H1 (cell line): Measurements from ENCODE around the gene PDZD4. TPM values are rescaled to one million over a fixed set of nuclear protein-coding genes. Genes with fewer than 3 reads are reported as not detected.
A peak's percentile ranks its signal among the peaks of the same experiment; 100 is the strongest.

Experiments used
- CTCF ChIA-PET: fragments of 300-600 bp; sonication (Branson Sonifier 250); formaldehyde crosslinking; loops from one replicate; lab custom pipeline; 2021; ENCODE audit not compliant: partially characterized antibody; lab: Charles Lee
- POLR2A ChIA-PET: fragments of 300-600 bp; sonication (Branson Sonifier 250); formaldehyde crosslinking; loops from one replicate; lab custom pipeline; 2021; ENCODE audit warnings: inconsistent platforms; ENCODE audit not compliant: partially characterized antibody; lab: Charles Lee
- DNase-seq, 2 experiments: peaks; one replicate each; pipeline versions ENCODE4 v3.0.0 to v3.0.0-alpha.2; 2010 to 2022; ENCODE audit warnings: low spot score in 2 of 2, low read depth in 1 of 2, mixed read lengths in 1 of 2
- FAIRE-seq: peaks from 2 replicates; lab custom pipeline; 2011; peaks lifted over from hg19 to GRCh38; lab: Jason Lieb, UNC
- H2AFZ ChIP-seq: 2 replicates; pipeline ENCODE4 v1.8.1; 2012; ENCODE audit warnings: low read length, inconsistent platforms
- H2AK5ac ChIP-seq: 2 replicates; pipeline ENCODE4 v1.6.1; 2013; ENCODE audit warnings: low read depth, low read length
- H2BK120ac ChIP-seq: replicated peaks from 2 replicates; pipeline ENCODE3; 2013; ENCODE audit warnings: low read depth, low read length, inconsistent platforms
- H2BK12ac ChIP-seq: 2 replicates; pipeline ENCODE4 v1.6.1; 2013; ENCODE audit warnings: low read depth, low read length
- H2BK15ac ChIP-seq: 2 replicates; pipeline ENCODE4 v1.6.1; 2013; ENCODE audit warnings: low read length
- H2BK20ac ChIP-seq: 2 replicates; pipeline ENCODE4 v1.6.1; 2013; ENCODE audit warnings: low read length
- H2BK5ac ChIP-seq: 2 replicates; pipeline ENCODE4 v1.6.1; 2013; ENCODE audit warnings: low read depth, low read length
- H3K14ac ChIP-seq: 2 replicates; pipeline ENCODE4 v1.6.1; 2013; ENCODE audit warnings: inconsistent platforms; ENCODE audit not compliant: insufficient read length
- H3K18ac ChIP-seq: 2 replicates; pipeline ENCODE4 v1.6.1; 2013; ENCODE audit warnings: low read length; ENCODE audit errors: extremely low read depth
- H3K23ac ChIP-seq: 2 replicates; pipeline ENCODE4 v1.6.1; 2013; ENCODE audit warnings: inconsistent platforms; ENCODE audit not compliant: insufficient read length
- H3K23me2 ChIP-seq: 2 replicates; pipeline ENCODE4 v1.6.1; 2013; ENCODE audit warnings: low read depth, low read length
- H3K27ac ChIP-seq: 2 replicates; pipeline ENCODE4 v1.6.1; 2011; ENCODE audit warnings: low read depth, low read length, inconsistent platforms
- H3K27me3 ChIP-seq, 4 experiments: replicated peaks in 1 of 4; 1 replicate in 1 of 4; 2 replicates in 3 of 4; pipeline versions ENCODE4 v1.6.1 to v1.8.1; 2011 to 2013; ENCODE audit warnings: low read length in 3 of 4, mild to moderate bottlenecking in 3 of 4, inconsistent platforms in 2 of 4, mixed read lengths in 2 of 4, moderate library complexity in 1 of 4; ENCODE audit not compliant: control insufficient read depth in 3 of 4, insufficient read depth in 3 of 4; ENCODE audit errors: extremely low read depth in 1 of 4
- H3K36me3 ChIP-seq, 4 experiments: 2 replicates each; pipeline versions ENCODE4 v1.6.1 to v1.8.1; 2011 to 2013; ENCODE audit warnings: mild to moderate bottlenecking in 4 of 4, low read length in 3 of 4, moderate library complexity in 2 of 4, control low read depth in 1 of 4, inconsistent platforms in 1 of 4; ENCODE audit not compliant: insufficient read depth in 4 of 4, control insufficient read depth in 2 of 4
- H3K4ac ChIP-seq: replicated peaks from 2 replicates; pipeline ENCODE3; 2013; ENCODE audit warnings: low read length, low read depth, mixed read lengths, inconsistent platforms; ENCODE audit not compliant: insufficient read length
- H3K4me1 ChIP-seq, 4 experiments: replicated peaks in 1 of 4; 1 replicate in 1 of 4; 2 replicates in 3 of 4; pipeline versions ENCODE4 v1.6.1 to v1.8.1; 2011 to 2013; ENCODE audit warnings: low read length in 3 of 4, inconsistent platforms in 2 of 4, mixed read lengths in 1 of 4; ENCODE audit not compliant: insufficient read depth in 4 of 4, control insufficient read depth in 3 of 4
- H3K4me2 ChIP-seq, 2 experiments: 2 replicates each; pipeline versions ENCODE4 v1.6.1 to v1.8.1; 2011 to 2013; ENCODE audit warnings: low read depth in 2 of 2, low read length in 2 of 2, control low read depth in 1 of 2, inconsistent platforms in 1 of 2, mild to moderate bottlenecking in 1 of 2; ENCODE audit not compliant: insufficient read depth in 1 of 2
- H3K4me3 ChIP-seq, 4 experiments: fragments of 200-600, 300-600 bp in 1 of 4; sonication (generic), shearing (Covaris generic), sonication (Bioruptor Twin) in 1 of 4; 2 replicates each; pipeline versions ENCODE4 v1.5.1 to v1.8.1; 2011 to 2016; ENCODE audit warnings: low read length in 4 of 4, low read depth in 3 of 4, control low read depth in 2 of 4, inconsistent platforms in 2 of 4, mild to moderate bottlenecking in 2 of 4, mixed read lengths in 1 of 4, moderate library complexity in 1 of 4; ENCODE audit not compliant: insufficient read depth in 2 of 4; ENCODE audit errors: extremely low read depth in 1 of 4
- H3K56ac ChIP-seq: replicated peaks from 2 replicates; pipeline ENCODE3; 2013; ENCODE audit warnings: low read depth, mild to moderate bottlenecking, mixed read lengths, low read length, inconsistent platforms; ENCODE audit not compliant: insufficient read length
- H3K79me1 ChIP-seq: 2 replicates; pipeline ENCODE4 v1.6.1; 2013; ENCODE audit warnings: low read depth, low read length, control low read depth
- H3K79me2 ChIP-seq, 2 experiments: 2 replicates each; pipeline versions ENCODE4 v1.6.1 to v1.8.1; 2012 to 2013; ENCODE audit warnings: low read length in 2 of 2, mild to moderate bottlenecking in 2 of 2, inconsistent platforms in 1 of 2; ENCODE audit not compliant: insufficient read depth in 2 of 2, control insufficient read depth in 1 of 2
- H3K9ac ChIP-seq, 4 experiments: replicated peaks in 1 of 4; 1 replicate in 1 of 4; 2 replicates in 3 of 4; pipeline versions ENCODE4 v1.6.1 to v1.8.1; 2011 to 2013; ENCODE audit warnings: low read depth in 3 of 4, low read length in 3 of 4, control low read depth in 2 of 4, mild to moderate bottlenecking in 2 of 4, moderate library complexity in 2 of 4, inconsistent platforms in 1 of 4; ENCODE audit errors: extremely low read depth in 1 of 4
- H3K9me3 ChIP-seq, 2 experiments: 2 replicates each; pipeline versions ENCODE4 v1.6.1 to v1.8.1; 2012 to 2013; ENCODE audit warnings: mild to moderate bottlenecking in 2 of 2, moderate library complexity in 2 of 2, control low read depth in 1 of 2, inconsistent platforms in 1 of 2, low read depth in 1 of 2, low read length in 1 of 2, mixed read lengths in 1 of 2; ENCODE audit not compliant: insufficient read depth in 2 of 2
- H4K20me1 ChIP-seq, 2 experiments: replicated peaks in 1 of 2; 2 replicates each; pipeline versions ENCODE3 to v1.8.1; 2011 to 2013; ENCODE audit warnings: inconsistent platforms in 2 of 2, low read length in 2 of 2, mild to moderate bottlenecking in 1 of 2; ENCODE audit not compliant: insufficient read depth in 2 of 2, control insufficient read depth in 1 of 2
- H4K5ac ChIP-seq: 2 replicates; pipeline ENCODE4 v1.6.1; 2013; ENCODE audit warnings: low read length, low read depth, mixed read lengths, inconsistent platforms; ENCODE audit not compliant: insufficient read length
- H4K8ac ChIP-seq: 2 replicates; pipeline ENCODE4 v1.8.0; 2013; ENCODE audit warnings: mild to moderate bottlenecking, moderate library complexity, low read length, inconsistent platforms; ENCODE audit not compliant: insufficient read depth; ENCODE audit errors: extremely low read depth
- H4K91ac ChIP-seq: replicated peaks from 2 replicates; pipeline ENCODE3; 2013; ENCODE audit warnings: low read length, mixed read lengths, inconsistent platforms; ENCODE audit not compliant: insufficient read length
- BRCA1 ChIP-seq: IDR thresholded peaks from 2 replicates; pipeline ENCODE4 v1.6.1; 2012; ENCODE audit warnings: low read depth, low read length, improper control_type of control experiment
- CREB1 ChIP-seq: IDR thresholded peaks from 2 replicates; pipeline ENCODE4 v1.6.1; 2012; ENCODE audit warnings: inconsistent platforms
- NRF1 ChIP-seq: IDR thresholded peaks from 2 replicates; pipeline ENCODE4 v1.6.1; 2011; ENCODE audit warnings: mild to moderate bottlenecking, low read depth, low read length, improper control_type of control experiment
- POLR2AphosphoS5 ChIP-seq: IDR thresholded peaks from 2 replicates; pipeline ENCODE4 v1.6.1; 2011; ENCODE audit warnings: low read depth, low read length
- SAP30 ChIP-seq: fragments of 300-600 bp; sonication (generic); IDR thresholded peaks from 2 replicates; pipeline ENCODE4 v1.7.1; 2012; ENCODE audit warnings: low read length, moderate library complexity, mild to moderate bottlenecking, inconsistent platforms; ENCODE audit not compliant: insufficient read depth, insufficient replicate concordance
- SP4 ChIP-seq: IDR thresholded peaks from 2 replicates; pipeline ENCODE4 v1.6.1; 2012; ENCODE audit warnings: low read length, inconsistent platforms
- SRF ChIP-seq: IDR thresholded peaks from 2 replicates; pipeline ENCODE4 v1.6.1; 2011; ENCODE audit warnings: mild to moderate bottlenecking, low read depth, low read length, moderate library complexity
- TAF7 ChIP-seq: optimal IDR thresholded peaks from 2 replicates; pipeline ENCODE3; 2011; ENCODE audit warnings: low read depth, mild to moderate bottlenecking, inconsistent platforms, low read length, moderate library complexity, borderline replicate concordance
- TCF12 ChIP-seq: IDR thresholded peaks from 2 replicates; pipeline ENCODE4 v1.6.1; 2011; ENCODE audit warnings: low read depth, mild to moderate bottlenecking, low read length
- TEAD4 ChIP-seq: IDR thresholded peaks from 2 replicates; pipeline ENCODE4 v1.6.1; 2012; ENCODE audit warnings: low read depth, low read length, inconsistent platforms, mixed read lengths
- ZNF274 ChIP-seq: IDR thresholded peaks from 2 replicates; pipeline ENCODE4 v1.7.0; 2012; ENCODE audit warnings: low read length, borderline replicate concordance; ENCODE audit errors: extremely low read depth
- WGBS, 2 experiments: shearing (Covaris generic) in 1 of 2; methylation state at CpG; one replicate each; pipeline versions ENCODE4 v1.1.6 to v1.1.7; 2013 to 2015; ENCODE audit warnings: low lambda C conversion rate in 2 of 2, mixed read lengths in 2 of 2, inconsistent platforms in 1 of 2, low coverage in 1 of 2, missing lambda C conversion rate in 1 of 2; ENCODE audit not compliant: insufficient replicate concordance in 2 of 2, insufficient coverage in 1 of 2, insufficient read length in 1 of 2; ENCODE audit errors: extremely low coverage in 1 of 2, missing lambda C conversion rate in 1 of 2; 5-methylcytosine and 5-hydroxymethylcytosine counted together
- polyA plus RNA-seq, 7 experiments: library from polyadenylated mRNA; depleted of rRNA in 3 of 7; stranded (reverse) in 5 of 7; unstranded in 2 of 7; fragments of >200 nt in 5 of 7; fragments of 200-250 nt in 2 of 7; gene quantifications; 1 replicate in 5 of 7; 2 replicates in 1 of 7; 4 replicates in 1 of 7; pipeline versions ENCODE4 v1.2.1 to v1.2.3, GENCODE V29; 2011 to 2013; ENCODE audit warnings: missing spikeins in 2 of 7, mixed read lengths in 2 of 7
- total RNA-seq: library from RNA; stranded (reverse); fragmentation: NEBNext Ultra II Directional; extraction: Animal tissue kit (Norgen Biotek cat#: 25700); gene quantifications from 2 replicates; pipeline ENCODE4 v1.2.1, GENCODE V29; 2021
- TF ChIP-seq, protein P1 (sequence below): IDR thresholded peaks from 2 replicates; pipeline ENCODE4 v1.6.1; 2011; ENCODE audit warnings: low read length, improper control_type of control experiment

Gene PDZD4
- total and polyA plus RNA-seq, 2 of the 8 experiments (the other 6 are each of a cell fraction or from before 2014, with no cell fraction given) = 45.8 to 169 TPM

DNA sequence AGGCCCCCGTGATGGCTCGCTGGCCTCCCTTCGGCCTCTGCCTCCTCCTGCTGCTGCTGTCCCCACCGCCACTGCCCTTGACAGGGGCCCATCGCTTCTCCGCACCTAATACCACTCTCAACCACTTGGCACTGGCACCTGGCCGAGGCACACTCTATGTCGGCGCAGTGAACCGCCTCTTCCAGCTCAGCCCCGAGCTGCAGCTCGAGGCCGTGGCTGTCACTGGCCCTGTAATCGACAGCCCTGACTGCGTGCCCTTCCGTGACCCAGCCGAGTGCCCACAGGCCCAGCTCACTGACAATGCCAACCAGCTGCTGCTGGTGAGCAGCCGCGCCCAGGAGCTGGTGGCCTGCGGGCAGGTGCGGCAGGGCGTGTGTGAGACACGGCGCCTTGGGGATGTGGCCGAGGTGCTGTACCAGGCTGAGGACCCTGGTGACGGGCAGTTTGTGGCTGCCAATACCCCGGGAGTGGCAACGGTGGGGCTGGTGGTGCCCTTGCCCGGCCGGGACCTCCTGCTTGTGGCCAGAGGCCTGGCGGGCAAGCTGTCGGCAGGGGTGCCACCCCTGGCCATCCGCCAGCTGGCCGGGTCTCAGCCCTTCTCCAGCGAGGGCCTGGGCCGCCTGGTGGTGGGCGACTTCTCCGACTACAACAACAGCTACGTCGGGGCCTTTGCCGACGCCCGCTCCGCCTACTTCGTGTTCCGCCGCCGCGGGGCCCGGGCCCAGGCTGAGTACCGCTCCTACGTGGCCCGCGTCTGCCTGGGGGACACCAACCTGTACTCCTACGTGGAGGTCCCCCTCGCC lies 63.3 kb downstream of the PDZD4 start:
- H3K56ac ChIP-seq = no peak overlapping the region
- no peaks in the 10 kb centered on the region for H3K79me2 ChIP-seq
- peak overlapping the region; percentile 7; the same call in 1 of the 2 replicates for H3K18ac ChIP-seq
- H4K91ac ChIP-seq = peak overlapping the region; percentile 54
- H3K9ac ChIP-seq = no peak overlapping the region
- no peak overlapping the region; the same call in 1 of the 2 replicates for H2AK5ac ChIP-seq
- no peak overlapping the region for H2BK5ac ChIP-seq
- no peak overlapping the region for H4K8ac ChIP-seq
- no peak overlapping the region for H2BK20ac ChIP-seq
- H3K9me3 ChIP-seq = no peaks in the 10 kb centered on the region
- no peak for FAIRE-seq
- WGBS, 2 experiments = 94% methylated on average over 16 of the region's 56 CpGs; no CpG with 5 or more reads in 1 of the 2 experiments
- peaks cover 0 to 8% (median 4%) of the 10 kb centered on the region in 4 experiments; a peak in 5 of 7 replicates for H3K4me1 ChIP-seq
- no peak overlapping the region for H3K27ac ChIP-seq
- no peaks in the 10 kb centered on the region for H3K36me3 ChIP-seq
- no peak overlapping the region for H3K4ac ChIP-seq
- no peaks in the 10 kb centered on the region for H4K20me1 ChIP-seq
- no peak overlapping the region for H2BK120ac ChIP-seq
- H3K4me3 ChIP-seq = no peak overlapping the region
- no peaks in the 10 kb centered on the region for H3K27me3 ChIP-seq
- H3K4me2 ChIP-seq = no peak overlapping the region
- H3K23me2 ChIP-seq = no peaks in the 10 kb centered on the region
- no peak overlapping the region for H4K5ac ChIP-seq
- H2BK15ac ChIP-seq = no peak overlapping the region
- ChIA-PET POLR2A (interaction anchor here (0.9 to 3.0 kb wide), 5 partner anchors 12 to 160 kb away, joined by 3 to 13 read pairs (median 5); partner anchors contain the start of genes ARHGAP4, IDH3G and SSR4), CTCF (interaction anchor here (0.6 to 2.3 kb wide), 12 partner anchors 11 to 180 kb away, joined by 3 to 10 read pairs (median 4); partner anchors contain the start of gene SRPK3)
- no peak overlapping the region for H3K23ac ChIP-seq
- no peak overlapping the region for H2AFZ ChIP-seq
- DNase-seq = no peak
- no peak overlapping the region for H3K14ac ChIP-seq
- no peaks in the 10 kb centered on the region for H3K79me1 ChIP-seq
- H2BK12ac ChIP-seq = peak overlapping the region; percentile 27; the same call in 1 of the 2 replicates
- no peak for TF ChIP-seq TCF12
- no peak for TF ChIP-seq CREB1
- TF ChIP-seq, protein P1, sequence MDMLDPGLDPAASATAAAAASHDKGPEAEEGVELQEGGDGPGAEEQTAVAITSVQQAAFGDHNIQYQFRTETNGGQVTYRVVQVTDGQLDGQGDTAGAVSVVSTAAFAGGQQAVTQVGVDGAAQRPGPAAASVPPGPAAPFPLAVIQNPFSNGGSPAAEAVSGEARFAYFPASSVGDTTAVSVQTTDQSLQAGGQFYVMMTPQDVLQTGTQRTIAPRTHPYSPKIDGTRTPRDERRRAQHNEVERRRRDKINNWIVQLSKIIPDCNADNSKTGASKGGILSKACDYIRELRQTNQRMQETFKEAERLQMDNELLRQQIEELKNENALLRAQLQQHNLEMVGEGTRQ = no peak
- no peak for TF ChIP-seq ZNF274
- TF ChIP-seq SRF = no peak
- TF ChIP-seq NRF1 = no peak
- TF ChIP-seq SP4 = no peak
- TF ChIP-seq BRCA1 = no peak
- TF ChIP-seq SAP30 = no peak
- TF ChIP-seq TEAD4 = no peak
- TF ChIP-seq TAF7 = no peak
- no peak for TF ChIP-seq POLR2AphosphoS5
